Lower leg skin (tissue), 3 donors: ENCODE results near the gene ABCC9.

ENCODE experiments used
- CTCF ChIP-seq, 3 donors: fragments of 450-650 bp; IDR thresholded peaks; one replicate each; pipeline ENCODE4 v1.5.1; 2016; ENCODE audit warnings: antibody characterized with exemption in 3 of 3, mild to moderate bottlenecking in 3 of 3, moderate library complexity in 2 of 3
- POLR2A ChIP-seq, 2 donors: fragments of 450-650 bp; IDR thresholded peaks; one replicate each; pipeline ENCODE4 v1.6.1; 2016 to 2017; ENCODE audit warnings: antibody characterized with exemption in 2 of 2, mild to moderate bottlenecking in 1 of 2, moderate library complexity in 1 of 2

GRCh38 chr12:21988619-21989018 lies 47.4 kb upstream of the ABCC9 start:
- TF ChIP-seq POLR2A (IDR thresholded peaks at IDR 0.05) (no peak), CTCF (IDR thresholded peaks at IDR 0.05) (no peak)
